Peyer's patch (tissue), 4 donors: ENCODE data around the gene CACNA1I.

Source experiments
- CTCF ChIP-seq, 6 experiments: fragments of 450-650 bp in 4 of 6; fragments of 200-600 bp in 2 of 6; sonication (generic) in 1 of 6; IDR thresholded peaks; one replicate each; pipeline ENCODE4 v1.5.1; 2017 to 2019; ENCODE audit warnings: antibody characterized with exemption in 6 of 6, mild to moderate bottlenecking in 3 of 6, moderate library complexity in 1 of 6
- POLR2A ChIP-seq, 2 donors: fragments of 450-650 bp; IDR thresholded peaks; one replicate each; pipeline ENCODE4 v1.5.1; 2017; ENCODE audit warnings: antibody characterized with exemption in 2 of 2, mild to moderate bottlenecking in 2 of 2, moderate library complexity in 2 of 2

- TF ChIP-seq CTCF (IDR thresholded peaks at IDR 0.05), result no peak
- no peak for TF ChIP-seq POLR2A (IDR thresholded peaks at IDR 0.05)
Observed at GRCh38 chr22:39553429-39553828, 17.1 kb upstream of the CACNA1I start.
